GM19452 (cell line): ENCODE data around the gene RTL1.

Source experiments
- ATAC-seq: cut with Tn5 transposase; IDR thresholded peaks from one replicate; pipeline ENCODE4 v1.9.1; 2021; ENCODE audit not compliant: unreplicated experiment

Gene RTL1

GRCh38 chr14:100903672-100904185, at the start of gene RTL1:
TSS of gene RTL1 (minus strand) at chr14:100903722. CDS start at chr14:100884788, 18,934 bp downstream.
- ATAC-seq: no peak

GRCh38 chr14:100950024-100950423, 46.5 kb upstream of the RTL1 start:
- ATAC-seq: no peak

DNA sequence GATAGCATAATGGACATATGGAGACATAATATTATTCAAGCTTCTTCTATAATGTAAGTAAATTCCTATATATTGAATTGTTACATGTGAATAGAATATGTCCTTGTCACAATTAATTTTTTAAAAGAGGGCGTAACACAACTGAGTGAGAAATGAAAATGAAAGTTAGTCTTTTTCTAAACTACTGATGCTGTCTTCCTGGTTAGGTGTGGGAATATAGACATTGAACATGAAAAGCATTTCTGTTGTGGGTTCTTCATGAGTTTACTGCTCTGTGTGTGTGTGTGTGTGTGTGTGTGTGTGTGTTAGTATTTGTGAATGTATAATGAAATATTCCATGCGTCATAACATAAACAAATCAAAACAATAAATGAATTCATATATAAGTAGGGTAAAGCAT, 40.5 kb upstream of the RTL1 start:
- ATAC-seq: no peak

- no peak for ATAC-seq
Measured at GRCh38 chr14:100930270-100930669, 26.7 kb upstream of the RTL1 start.

DNA sequence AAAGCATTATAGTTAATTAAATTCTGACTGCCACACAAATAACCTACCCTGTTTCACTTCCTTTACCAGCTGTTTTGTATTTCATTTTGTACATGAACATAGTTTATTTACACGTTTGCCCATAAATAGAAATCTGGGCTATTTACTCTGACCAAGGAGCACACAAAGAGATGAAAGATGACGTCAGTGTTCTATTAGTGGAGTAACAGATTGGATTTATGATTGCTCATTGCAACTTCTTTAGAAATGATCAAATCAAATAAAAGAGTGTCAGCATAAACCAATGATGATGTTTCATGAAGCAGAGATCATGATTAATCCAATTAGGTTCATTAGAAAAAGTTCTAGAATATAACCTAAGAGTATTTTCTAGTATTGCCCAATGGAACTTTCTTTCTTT, 12.0 kb upstream of the RTL1 start:
- ATAC-seq: no peak

- ATAC-seq: no peak
Measured at GRCh38 chr14:100914597-100915021, 11.1 kb upstream of the RTL1 start.

DNA sequence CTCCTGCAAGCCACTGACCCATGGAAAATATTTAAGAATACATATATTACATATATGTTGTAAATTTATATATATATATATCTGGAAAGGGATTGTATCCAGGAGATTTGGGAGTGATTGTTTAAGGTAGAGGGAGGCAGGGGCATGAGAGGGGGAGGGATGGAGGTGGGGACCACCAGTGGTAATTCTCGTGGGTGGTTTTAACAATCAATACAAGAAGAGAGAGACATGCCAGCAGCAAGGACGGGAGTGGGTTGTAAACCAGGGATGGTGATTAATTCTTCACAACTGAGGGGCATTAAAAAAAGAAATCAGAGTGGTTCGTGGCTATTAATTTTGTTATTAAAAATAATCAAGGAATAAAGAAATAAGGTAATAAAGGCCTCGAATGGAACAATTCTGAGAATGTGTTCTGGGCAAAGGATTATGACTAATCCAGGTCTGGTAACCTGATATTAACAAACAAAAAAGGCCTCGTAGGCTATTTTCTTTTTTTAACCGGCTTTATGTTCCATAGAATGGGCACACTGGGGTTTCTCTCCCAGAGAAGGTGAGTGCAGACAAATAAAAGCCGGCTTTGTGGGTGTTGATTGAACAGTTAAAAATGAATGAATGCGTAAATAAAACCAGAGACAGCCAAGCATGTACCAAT, 8.3 kb upstream of the RTL1 start:
- ATAC-seq: no peak

DNA sequence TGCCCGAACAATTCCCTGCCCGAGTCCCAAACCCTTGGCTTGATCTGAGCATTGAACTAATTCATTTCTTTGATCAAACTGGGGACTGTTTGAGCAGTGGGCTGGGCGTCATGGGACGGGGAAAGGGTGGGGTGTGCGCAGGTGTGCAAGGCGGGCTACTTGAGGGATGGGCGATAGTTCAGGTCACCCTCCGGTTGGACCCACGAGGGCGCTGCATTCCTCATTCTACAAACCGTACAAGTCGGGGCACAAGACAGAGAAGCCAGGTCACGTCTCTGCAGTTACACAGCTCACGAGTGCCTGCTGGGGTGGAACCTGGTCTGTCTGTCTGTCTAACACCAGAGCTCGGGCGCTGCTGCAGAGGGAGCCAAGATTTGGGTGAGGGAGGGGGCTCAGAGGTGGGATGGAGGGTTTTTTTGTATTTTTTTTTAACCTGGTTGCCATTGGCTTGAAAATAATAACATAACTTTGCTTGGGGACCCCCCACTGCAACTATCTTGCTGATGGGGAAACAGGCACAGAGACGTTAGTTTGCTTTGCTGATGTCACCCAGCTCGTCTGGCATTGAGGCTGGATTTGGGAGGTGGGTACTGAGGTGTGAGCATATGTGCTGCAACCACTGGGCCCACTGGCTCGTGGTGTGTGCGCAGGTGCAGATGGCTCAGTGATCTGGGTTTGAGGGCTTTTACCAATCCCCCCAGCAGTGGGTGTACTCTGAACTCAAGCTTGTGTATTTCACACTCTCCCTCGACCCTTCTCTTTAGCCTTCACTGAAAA, 7.6 kb upstream of the RTL1 start:
- no peak for ATAC-seq

- ATAC-seq: no peak
Measured at GRCh38 chr14:100909439-100909838, 5.9 kb upstream of the RTL1 start.

GRCh38 chr14:100907240-100907639, 3.7 kb upstream of the RTL1 start:
- no peak for ATAC-seq

GRCh38 chr14:100906420-100906819, 2.9 kb upstream of the RTL1 start:
- ATAC-seq: no peak

GRCh38 chr14:100905166-100905565, 1.6 kb upstream of the RTL1 start:
- ATAC-seq: no peak

- no peak for ATAC-seq
Measured at GRCh38 chr14:100904307-100905087, 975 bp upstream of the RTL1 start.

- ATAC-seq: no peak
Measured at GRCh38 chr14:100903134-100903468, 421 bp downstream of the RTL1 start.

DNA sequence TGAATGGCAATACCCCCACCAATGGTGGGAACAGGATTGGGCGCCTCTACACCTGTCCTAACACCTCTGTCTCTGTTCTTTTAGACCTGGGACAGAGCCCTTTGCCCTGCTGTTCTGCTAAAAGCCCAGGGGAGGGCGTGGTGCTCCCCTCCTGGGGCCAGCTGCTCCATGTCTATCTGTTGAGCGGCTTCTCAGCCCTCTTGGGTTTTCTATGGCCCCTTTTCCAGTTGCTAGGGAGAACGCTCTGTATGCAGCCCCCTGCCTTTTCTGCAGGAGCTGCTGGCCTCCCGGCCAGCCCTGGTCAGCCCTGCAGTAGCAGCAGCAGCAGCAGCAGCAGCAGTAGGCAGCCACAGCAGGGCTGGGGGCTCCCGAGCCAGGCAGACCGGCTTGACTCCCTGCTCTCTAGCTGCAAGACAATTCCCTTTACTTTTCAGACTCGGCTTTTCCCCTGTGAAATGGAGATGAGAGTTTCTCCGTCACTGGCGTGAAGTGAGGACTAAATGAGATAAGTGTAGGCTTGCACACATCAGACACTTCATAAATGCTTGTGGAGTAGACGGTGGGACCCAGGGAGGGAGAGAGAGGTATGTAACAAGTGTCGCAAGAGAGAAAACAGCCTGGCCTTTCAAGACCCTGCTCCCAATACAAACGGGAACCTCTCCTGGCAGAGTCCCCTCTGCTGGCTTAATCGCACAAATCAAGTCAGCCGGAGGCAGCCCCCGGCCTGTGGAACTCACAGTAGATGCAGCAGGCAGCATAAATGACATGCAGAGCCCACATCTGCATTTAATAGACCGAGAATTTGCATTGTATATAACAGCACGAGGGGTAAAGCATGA, 1.0 kb downstream of the RTL1 start:
- ATAC-seq: no peak

DNA sequence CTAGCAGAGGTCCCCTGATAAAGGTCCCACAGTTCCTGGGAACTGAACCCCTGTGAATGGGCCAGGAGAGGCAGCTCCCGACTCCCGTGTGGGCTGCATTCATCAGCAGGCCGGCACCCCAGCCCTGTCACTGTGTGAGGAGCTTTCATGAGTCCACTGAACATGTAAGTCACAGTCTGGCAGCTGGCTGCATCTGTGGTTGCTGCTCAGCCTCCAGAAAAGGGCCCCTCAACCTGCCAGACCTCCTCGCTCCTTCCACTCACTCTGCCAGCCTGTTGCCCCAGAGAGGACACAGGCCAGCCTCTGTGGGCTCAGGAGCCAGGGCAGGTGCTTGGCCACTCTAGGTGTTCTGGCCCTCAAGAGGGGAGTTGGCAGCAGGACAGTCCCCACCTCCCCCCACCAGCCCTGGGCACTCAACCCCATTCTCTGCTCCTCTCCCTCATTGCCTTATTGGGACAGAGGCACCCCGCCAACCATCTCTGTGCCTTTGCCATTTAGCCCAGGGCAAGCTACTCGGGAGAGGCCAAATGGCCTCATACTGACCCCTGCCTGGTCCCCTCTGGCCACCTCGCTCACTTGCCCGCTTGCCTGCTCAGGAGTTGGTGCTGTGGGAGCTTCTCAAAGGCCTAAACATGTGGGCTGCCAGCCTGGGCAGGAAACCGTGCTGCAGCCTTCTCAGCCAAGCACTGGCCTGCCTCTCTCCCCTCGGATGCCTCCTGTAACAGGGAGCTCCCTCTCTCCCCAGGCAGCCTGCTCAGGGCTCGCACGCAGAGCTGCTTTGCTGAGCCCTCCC, 1.9 kb downstream of the RTL1 start:
- ATAC-seq: no peak

- ATAC-seq: no peak
Measured at GRCh38 chr14:100900837-100901390, 2.6 kb downstream of the RTL1 start.

- no peak for ATAC-seq
Measured at GRCh38 chr14:100899884-100900771, 3.4 kb downstream of the RTL1 start.
